LNCAP (cell line): ENCODE data around the gene PTPRM.

Source experiments
- TF ChIP-seq, protein P1 (sequence below): fragments of 450-650 bp; IDR thresholded peaks from 2 replicates; pipeline ENCODE4 v1.5.1; 2017; ENCODE audit warnings: mild to moderate bottlenecking

PTPRM gene

GRCh38 chr18:7980656-7981055 is 413.5 kb downstream of the PTPRM start:
- TF ChIP-seq, protein P1, sequence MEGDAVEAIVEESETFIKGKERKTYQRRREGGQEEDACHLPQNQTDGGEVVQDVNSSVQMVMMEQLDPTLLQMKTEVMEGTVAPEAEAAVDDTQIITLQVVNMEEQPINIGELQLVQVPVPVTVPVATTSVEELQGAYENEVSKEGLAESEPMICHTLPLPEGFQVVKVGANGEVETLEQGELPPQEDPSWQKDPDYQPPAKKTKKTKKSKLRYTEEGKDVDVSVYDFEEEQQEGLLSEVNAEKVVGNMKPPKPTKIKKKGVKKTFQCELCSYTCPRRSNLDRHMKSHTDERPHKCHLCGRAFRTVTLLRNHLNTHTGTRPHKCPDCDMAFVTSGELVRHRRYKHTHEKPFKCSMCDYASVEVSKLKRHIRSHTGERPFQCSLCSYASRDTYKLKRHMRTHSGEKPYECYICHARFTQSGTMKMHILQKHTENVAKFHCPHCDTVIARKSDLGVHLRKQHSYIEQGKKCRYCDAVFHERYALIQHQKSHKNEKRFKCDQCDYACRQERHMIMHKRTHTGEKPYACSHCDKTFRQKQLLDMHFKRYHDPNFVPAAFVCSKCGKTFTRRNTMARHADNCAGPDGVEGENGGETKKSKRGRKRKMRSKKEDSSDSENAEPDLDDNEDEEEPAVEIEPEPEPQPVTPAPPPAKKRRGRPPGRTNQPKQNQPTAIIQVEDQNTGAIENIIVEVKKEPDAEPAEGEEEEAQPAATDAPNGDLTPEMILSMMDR: no peak

- TF ChIP-seq, protein P1: no peak
Observed at GRCh38 chr18:7982216-7982615, 415.1 kb downstream of the PTPRM start.

- TF ChIP-seq, protein P1: no peak
Observed at GRCh38 chr18:7987284-7987976, 420.3 kb downstream of the PTPRM start.

- TF ChIP-seq, protein P1: no peak
Observed at GRCh38 chr18:7990670-7991069, 423.6 kb downstream of the PTPRM start.

- TF ChIP-seq, protein P1: no peak
Observed at GRCh38 chr18:8001711-8002301, 434.7 kb downstream of the PTPRM start.

DNA sequence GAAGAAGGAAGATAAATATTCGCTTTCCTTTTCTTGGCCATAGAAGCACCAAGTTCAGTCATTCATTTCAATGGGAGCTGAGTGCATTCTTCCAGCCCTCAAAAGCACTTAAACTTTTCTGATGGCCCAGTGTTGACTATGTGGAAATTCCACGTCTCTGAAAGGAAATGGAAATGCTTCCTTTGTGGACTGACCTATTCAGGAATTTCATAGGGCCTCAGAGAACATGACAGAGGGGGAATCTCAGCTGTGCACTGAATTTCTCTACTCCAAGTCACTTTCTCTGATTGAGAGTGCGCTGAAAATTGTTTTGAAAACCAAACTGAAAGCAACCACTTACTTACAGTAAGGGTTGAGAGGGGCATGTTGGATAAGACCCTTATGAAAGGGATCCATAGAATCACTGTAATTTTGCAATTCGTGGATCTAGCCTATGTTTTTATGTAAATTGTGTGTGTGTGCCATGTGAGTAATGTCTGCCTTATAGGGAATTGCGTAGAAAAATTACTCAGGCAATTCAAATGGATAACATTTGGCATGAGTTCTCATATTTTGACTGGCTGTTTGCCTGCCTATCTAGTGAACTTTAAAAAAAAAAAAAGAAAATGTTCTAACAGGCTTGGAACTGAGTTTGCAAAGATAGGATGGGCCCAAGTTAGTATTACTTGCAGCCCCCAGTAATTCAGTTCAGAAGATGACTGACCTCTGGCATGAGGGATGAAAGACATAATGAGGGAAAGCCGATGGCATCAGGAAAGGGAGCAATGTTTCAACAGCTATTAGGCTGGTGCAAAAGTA is 437.0 kb downstream of the PTPRM start:
- TF ChIP-seq, protein P1: no peak

DNA sequence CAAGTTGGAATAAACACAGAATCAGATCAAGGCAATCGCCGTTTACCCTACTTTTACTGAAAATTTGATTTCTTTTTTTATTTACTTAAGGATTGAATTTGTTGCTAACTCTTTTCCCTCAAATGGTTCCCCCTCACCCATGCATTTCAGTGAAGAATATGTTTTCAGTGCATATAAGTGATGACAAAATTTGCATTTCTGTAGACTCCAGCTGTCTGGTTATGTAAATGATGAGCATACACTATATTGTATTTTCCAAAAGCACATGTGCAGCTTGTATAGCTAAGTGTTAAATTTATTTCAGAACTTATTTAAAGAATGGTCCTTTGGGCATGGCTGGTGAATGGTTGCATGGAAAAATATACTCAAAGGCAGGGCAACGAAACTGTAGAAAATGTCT is 437.7 kb downstream of the PTPRM start:
- TF ChIP-seq, protein P1: no peak
